ENCODE results near the gene FTH1.

FTH1 gene

DNA sequence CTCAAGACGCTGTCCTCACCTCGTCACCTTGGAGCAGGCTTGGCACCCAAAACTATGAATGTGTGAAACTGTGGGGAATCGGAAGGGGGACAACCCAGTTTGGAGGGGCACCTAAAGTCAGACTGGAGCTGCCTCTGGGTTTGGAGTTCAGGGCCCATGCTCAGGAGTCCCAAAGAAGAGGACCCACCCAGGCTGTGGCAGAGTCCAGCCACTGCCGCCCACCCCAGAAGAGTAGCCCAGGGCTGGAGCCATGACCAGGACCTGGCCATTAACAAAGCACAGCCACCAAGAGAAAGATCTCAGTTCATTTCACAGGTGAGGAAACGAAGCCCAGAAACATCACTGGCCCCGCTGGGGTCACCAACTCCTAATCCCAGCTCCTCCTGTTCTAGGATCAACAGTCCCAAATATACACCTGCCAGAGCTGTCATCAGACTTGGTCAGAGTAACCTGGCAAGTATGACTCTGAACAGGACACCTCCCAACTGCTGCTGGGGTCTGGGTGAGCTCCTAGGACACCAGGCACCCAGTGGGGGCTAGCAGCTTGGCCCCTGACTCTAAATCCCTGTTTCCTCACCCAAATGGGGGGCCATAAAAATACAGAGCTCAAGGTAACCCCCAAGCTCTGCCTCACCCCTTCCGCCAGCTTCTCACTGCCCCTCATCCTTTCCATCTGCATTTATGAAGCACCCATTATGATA lies 52.8 kb downstream of the FTH1 start:
- no peak for DNase-seq

Data from fibroblast of skin of right biceps (primary cell).